Amniotic stem cell (primary cell): ENCODE measurements around the gene CLCN4.

Experiments
- DNase-seq: peaks from one replicate; lab custom pipeline; 2025; lab: John Stamatoyannopoulos, UW

CLCN4 gene

GRCh38 chrX:10167573-10167972 lies 10.8 kb downstream of the CLCN4 start:
- DNase-seq = no peak

GRCh38 chrX:10168226-10168625 lies 11.5 kb downstream of the CLCN4 start:
- DNase-seq = no peak

DNA sequence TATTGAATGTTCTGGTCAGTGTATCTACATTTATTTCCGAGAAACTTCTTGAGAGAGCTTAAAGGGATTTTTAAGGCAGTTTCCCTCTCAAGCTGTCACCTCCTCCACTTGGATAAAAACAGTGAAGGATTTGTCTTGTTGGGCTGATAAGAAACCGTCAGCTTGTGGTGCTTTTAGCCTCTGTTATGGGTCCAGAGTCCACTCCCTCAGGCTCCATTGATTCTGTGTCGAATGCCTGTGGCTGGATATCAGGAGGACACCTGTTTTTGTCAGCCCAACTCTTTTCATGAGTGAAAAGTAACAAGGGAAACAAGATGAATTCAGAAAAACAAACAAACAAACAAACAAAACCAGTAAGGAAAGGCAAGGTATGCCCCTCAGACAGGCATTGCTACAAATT lies 12.4 kb downstream of the CLCN4 start:
- DNase-seq = no peak

GRCh38 chrX:10171249-10171648 lies 14.5 kb downstream of the CLCN4 start:
- no peak for DNase-seq

DNA sequence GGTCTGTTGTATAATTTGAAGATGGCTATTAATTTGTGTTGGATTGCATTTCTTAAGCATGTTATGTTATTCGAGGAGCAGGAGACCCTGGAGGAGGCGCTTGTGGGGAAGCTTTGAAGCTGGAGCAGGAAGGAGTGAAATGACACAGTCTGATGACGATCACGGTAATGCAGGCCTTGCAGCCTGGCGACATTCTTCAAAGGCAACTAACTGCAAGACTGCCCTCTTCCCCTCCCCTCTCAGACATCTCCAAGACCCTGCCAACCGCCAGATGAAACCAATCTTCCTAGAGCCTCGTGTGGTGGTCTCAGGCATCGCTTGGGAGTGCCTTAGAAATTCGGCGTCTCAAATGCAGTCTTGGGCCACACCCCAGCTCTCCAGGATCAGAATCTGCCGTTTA lies 16.1 kb downstream of the CLCN4 start:
- DNase-seq = no peak

DNA sequence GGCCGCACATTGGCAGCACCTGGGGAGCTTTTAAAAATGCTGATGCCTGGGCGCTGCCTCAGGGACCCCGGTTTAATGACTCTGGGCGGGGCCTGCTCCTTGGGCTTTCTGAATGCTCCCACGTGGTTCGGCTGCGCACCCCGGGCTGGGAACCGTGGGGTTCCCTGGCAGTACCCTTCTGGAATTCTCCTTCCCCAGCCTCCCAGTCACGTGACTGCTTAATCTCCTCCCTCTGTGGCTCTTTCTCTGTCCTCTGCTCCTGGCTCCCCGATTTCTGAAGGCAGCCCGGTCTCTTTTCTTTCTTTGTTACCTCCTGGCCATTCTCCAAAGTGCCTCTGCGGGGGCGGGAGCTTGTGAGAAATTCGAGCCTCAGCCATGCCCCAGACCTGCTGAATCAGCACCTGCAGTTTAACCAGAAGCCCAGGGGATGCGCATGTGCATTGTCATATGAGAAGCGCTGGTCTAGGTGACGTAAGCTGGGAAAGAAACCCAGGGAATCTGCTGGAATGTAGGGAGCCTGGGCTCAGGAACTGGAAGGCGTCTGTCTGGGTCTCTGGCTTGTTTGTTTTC lies 16.6 kb downstream of the CLCN4 start:
- no peak for DNase-seq

- no peak for DNase-seq
These were observed 17.3 kb downstream of the CLCN4 start for GRCh38 chrX:10174051-10174450.

- no peak for DNase-seq
These were observed 18.0 kb downstream of the CLCN4 start for GRCh38 chrX:10174810-10175209.

DNA sequence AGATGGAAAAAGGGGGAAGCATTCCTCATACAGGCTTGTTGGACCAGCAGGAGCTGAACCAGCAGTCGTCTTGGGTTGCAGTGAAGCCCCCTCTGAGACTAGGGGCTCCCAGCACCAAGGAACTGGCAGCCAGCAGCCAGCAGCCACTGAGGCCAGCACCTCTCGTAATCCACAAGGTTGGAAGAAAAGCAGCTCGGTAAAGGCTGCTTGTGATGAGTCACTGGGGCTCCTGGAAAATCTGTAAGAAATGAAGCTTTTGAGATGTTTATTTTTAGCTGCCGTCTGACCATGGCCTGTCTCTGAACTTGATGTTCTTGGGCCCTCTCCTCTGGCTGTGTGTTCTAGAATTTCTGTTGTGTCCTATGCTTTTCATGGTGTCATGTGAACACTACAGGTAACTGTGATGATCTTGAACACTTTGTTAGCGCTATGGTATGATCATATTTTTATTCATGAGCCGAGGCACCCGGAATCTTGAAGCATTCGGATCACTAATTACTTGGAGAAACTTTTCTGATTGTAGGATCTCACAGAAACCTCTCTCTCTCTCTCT lies 18.6 kb downstream of the CLCN4 start:
- DNase-seq = no peak

GRCh38 chrX:10176121-10177003 lies 19.6 kb downstream of the CLCN4 start:
- DNase-seq = no peak

DNA sequence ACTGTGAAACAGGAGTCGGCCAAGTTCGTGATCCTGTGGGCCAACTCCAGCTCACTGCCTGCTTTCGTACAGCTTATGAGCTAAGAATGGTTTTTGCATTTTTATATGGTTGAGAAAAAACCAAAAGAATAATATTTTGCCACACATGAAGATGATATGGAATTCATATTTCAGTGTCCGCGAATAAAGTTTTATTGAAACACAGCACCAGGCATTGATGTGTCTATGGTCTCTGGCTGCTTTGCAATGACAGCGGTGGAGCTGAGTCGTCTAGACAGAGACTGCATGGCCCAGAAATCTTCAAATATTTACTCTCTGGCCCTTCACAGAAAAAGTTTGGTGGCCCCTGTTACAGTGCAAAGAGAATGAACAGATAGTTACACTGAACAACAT lies 20.2 kb downstream of the CLCN4 start:
- DNase-seq = no peak

- DNase-seq = no peak
These were observed 20.8 kb downstream of the CLCN4 start for GRCh38 chrX:10177601-10178000.

DNA sequence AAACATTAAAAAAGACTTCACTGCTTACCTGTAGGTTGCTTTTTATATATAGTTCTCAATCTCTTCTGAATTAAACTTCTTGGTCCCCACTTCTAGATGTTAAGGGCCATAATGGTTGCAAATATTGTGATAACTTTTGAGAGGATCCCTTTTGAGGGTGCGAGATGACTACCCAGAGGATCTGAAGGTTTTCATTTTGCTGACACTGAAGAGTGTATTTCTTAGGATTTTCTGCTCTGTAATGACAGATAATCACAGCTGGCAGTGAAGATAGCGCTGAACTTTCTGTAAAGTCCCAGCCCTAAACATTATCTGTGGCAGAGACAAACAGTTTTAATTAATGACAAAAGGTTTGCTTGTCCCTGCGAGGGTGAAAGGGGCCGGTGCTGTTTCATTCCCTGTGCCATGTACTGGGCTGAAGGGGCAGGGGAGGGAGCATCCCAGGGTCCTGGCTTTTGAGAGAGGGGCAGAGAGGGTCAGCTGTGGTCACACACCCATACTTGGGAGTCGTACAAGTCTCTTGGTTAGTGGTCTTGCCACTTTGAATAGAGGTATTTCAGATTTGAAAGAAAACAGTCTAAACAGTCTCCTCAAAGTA lies 22.2 kb downstream of the CLCN4 start:
- DNase-seq = no peak

DNA sequence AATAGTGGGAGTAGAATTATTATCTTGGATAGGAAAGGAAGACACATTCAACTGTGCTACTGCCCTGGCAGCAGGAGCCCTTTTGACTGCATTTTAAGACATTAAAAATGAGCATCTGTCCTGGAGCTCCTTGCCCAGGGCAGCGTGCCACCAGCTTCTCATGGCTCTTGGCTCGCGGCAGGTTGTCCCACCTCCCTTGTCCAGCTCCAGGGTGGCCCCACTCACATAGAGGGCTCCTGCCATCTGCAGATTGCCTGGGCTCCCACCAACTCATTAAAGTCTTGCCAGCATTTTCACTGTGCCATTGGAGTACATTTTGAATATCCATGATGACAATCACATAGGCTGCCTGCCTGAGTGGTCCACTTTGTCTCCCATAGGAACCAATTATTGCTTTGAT lies 27.0 kb downstream of the CLCN4 start:
- no peak for DNase-seq

DNA sequence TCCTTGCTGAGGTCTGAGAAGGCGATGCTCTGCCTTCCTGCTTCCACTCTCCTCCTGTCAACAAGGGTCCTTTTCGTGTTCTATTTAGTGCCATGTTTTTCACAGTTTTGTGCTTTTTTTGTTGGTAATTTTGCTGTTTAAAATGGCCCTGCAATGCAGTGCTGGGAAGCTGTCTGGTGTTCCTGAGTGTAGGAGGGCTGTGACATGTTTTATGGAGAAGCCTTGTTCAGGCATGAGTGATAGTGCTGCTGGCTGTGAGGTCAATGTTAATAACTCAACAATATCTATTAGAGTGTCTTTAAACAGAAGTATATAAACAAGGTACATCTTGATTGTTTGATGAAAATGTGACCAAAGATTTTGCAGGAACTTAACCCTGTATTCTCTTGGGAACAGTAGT lies 27.6 kb downstream of the CLCN4 start:
- no peak for DNase-seq

GRCh38 chrX:10186355-10186754 lies 29.6 kb downstream of the CLCN4 start:
- DNase-seq = no peak

DNA sequence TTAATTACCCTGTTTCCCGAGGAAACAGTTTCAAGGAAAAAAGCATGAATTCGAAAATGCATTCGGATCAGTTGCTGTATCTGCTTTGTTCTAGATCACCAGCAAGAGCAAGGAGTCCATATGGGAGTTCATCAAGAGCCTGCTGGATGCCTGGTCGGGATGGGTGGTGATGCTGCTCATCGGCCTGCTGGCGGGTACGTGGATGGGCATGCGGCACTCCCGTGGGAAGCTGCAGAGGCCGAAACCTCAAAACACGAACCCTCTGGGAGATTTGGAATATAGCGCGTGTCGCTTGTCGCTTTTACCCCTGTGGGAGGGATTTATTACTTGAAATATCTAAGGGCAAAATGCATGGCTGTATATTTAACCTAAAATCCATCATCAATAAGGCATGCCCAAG lies 30.6 kb downstream of the CLCN4 start:
- DNase-seq = no peak

DNA sequence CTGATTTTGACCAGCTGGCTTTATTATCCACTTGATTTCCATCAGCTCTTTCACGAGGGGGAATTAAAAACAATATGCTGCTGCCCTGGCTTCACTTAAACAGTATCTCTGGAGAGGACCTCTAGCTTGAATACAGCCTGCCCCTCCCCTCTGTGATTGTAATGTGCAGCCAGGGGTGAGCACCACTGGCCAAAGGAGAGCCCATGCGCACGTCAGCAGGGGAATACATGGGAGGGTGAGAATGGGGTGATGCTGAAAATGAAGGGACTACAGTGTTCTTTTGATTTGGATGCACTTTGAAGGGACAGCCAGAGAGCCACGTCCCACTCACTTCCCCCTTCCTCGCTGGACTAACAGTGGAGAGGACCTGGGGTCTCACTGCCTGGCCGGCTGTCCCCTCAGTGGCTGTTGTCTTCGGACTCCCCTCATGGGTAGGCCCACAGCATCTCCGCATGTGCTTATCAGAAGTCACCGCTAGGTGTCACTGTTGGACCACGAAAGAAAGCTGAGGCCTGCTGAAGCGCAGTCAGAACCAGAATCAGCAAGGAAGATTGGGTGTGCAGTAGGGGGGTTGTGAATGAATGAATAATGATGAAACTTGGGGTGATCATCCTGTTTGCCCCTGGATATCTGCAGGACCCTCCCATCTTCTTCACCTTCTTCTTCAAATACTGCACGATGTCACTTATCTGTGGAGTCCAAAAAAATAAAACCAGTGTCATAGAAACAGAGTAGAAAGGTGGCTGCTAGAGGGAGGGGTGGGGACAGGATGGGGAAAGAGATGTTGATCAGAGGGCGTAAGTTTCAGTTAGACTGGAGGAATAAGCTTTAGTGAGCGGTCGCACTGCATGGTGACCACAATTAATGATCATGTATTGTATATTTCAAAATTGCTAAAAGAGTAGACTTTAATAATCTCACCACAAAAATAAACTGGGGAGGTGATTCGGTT lies 32.8 kb downstream of the CLCN4 start:
- DNase-seq = peak; percentile 26

GRCh38 chrX:10190367-10190766 lies 33.6 kb downstream of the CLCN4 start:
- DNase-seq = peak; percentile 30

- no peak for DNase-seq
These were observed 36.8 kb downstream of the CLCN4 start for GRCh38 chrX:10193587-10193986.

DNA sequence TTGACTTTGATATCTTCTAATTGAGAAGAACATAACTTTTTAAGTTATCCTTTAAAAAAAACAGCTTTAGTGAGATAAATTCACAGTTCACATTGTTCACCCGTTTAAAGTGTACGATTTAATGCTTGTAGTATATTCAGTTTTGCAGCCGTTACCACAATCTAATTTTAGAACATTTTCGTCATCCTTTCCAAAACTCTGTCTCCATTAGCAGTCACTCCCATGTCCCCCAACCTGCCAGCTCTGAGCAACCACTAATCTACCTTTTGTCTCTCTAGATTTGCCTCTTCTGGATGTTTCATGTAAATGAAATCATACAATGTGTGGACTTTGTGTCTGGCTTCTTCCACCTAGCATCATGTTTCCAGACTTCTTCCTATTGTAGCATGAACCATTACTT lies 38.6 kb downstream of the CLCN4 start:
- DNase-seq = no peak

- no peak for DNase-seq
These were observed 39.2 kb downstream of the CLCN4 start for GRCh38 chrX:10195947-10196346.
